H9 (cell line): ENCODE measurements around the gene PEX14. TPM values are rescaled to one million over a fixed set of nuclear protein-coding genes. Genes with fewer than 3 reads are reported as not detected.

Experiments
- DNase-seq: peaks from one replicate; pipeline ENCODE4 v3.0.0-alpha.2; 2017
- H2AFZ ChIP-seq: one replicate; pipeline ENCODE4 v1.6.1; 2013; ENCODE audit warnings: mild to moderate bottlenecking, low read length, control low read depth, moderate library complexity
- H2AK5ac ChIP-seq: 2 replicates; pipeline ENCODE4 v1.6.1; 2013; ENCODE audit warnings: low read length, control low read depth, mixed read lengths; ENCODE audit not compliant: insufficient read length
- H2BK120ac ChIP-seq: one replicate; pipeline ENCODE4 v1.6.1; 2013; ENCODE audit warnings: low read depth, mild to moderate bottlenecking, low read length, control low read depth, inconsistent platforms; ENCODE audit not compliant: poor library complexity, severe bottlenecking
- H2BK12ac ChIP-seq: 2 replicates; pipeline ENCODE4 v1.6.1; 2013; ENCODE audit warnings: low read length, control low read depth, mixed read lengths, low read depth; ENCODE audit not compliant: insufficient read length
- H2BK15ac ChIP-seq: 2 replicates; pipeline ENCODE4 v1.6.1; 2013; ENCODE audit warnings: low read depth, low read length, control low read depth
- H2BK20ac ChIP-seq: one replicate; pipeline ENCODE4 v1.6.1; 2013; ENCODE audit warnings: low read depth, mild to moderate bottlenecking, low read length, control low read depth, inconsistent platforms; ENCODE audit not compliant: poor library complexity, severe bottlenecking
- H2BK5ac ChIP-seq: 2 replicates; pipeline ENCODE4 v1.6.1; 2013; ENCODE audit warnings: low read length, control low read depth, mixed read lengths; ENCODE audit not compliant: insufficient read length
- H3K14ac ChIP-seq: 2 replicates; pipeline ENCODE4 v1.6.1; 2013; ENCODE audit warnings: low read length, control low read depth; ENCODE audit not compliant: insufficient read depth
- H3K18ac ChIP-seq: 2 replicates; pipeline ENCODE4 v1.6.1; 2013; ENCODE audit warnings: low read depth, mild to moderate bottlenecking, mixed read lengths, low read length, control low read depth; ENCODE audit not compliant: insufficient read length
- H3K23ac ChIP-seq: 2 replicates; pipeline ENCODE4 v1.6.1; 2013; ENCODE audit warnings: low read length, control low read depth, mixed read lengths, low read depth; ENCODE audit not compliant: insufficient read length
- H3K23me2 ChIP-seq: 2 replicates; pipeline ENCODE4 v1.6.1; 2013; ENCODE audit warnings: low read depth, mild to moderate bottlenecking, mixed read lengths, low read length, control low read depth; ENCODE audit not compliant: insufficient read length, poor library complexity, severe bottlenecking
- H3K27ac ChIP-seq: 2 replicates; pipeline ENCODE4 v1.5.1; 2013; ENCODE audit warnings: low read length, control low read depth, mixed read lengths, low read depth; ENCODE audit not compliant: insufficient read length
- H3K27me3 ChIP-seq: 2 replicates; pipeline ENCODE4 v1.6.1; 2013; ENCODE audit warnings: low read length, control low read depth, inconsistent platforms; ENCODE audit not compliant: insufficient read depth
- H3K4ac ChIP-seq: 2 replicates; pipeline ENCODE4 v1.6.1; 2013; ENCODE audit warnings: low read depth, mild to moderate bottlenecking, control low read depth, inconsistent platforms, low read length, moderate library complexity
- H3K4me1 ChIP-seq: 2 replicates; pipeline ENCODE4 v1.6.1; 2013; ENCODE audit warnings: low read length, control low read depth, inconsistent platforms; ENCODE audit not compliant: insufficient read depth
- H3K4me2 ChIP-seq: 2 replicates; pipeline ENCODE4 v1.6.1; 2013; ENCODE audit warnings: low read length, control low read depth, mixed read lengths; ENCODE audit not compliant: insufficient read length, insufficient read depth
- H3K56ac ChIP-seq: 2 replicates; pipeline ENCODE4 v1.6.1; 2013; ENCODE audit warnings: low read depth, mild to moderate bottlenecking, mixed read lengths, low read length, control low read depth; ENCODE audit not compliant: insufficient read length
- H3K79me1 ChIP-seq: 2 replicates; pipeline ENCODE4 v1.6.1; 2013; ENCODE audit warnings: low read depth, mild to moderate bottlenecking, moderate library complexity, low read length, control low read depth, inconsistent platforms; ENCODE audit not compliant: insufficient read depth, poor library complexity, severe bottlenecking
- H3K79me2 ChIP-seq: 2 replicates; pipeline ENCODE4 v1.6.1; 2013; ENCODE audit warnings: low read length, control low read depth, inconsistent platforms; ENCODE audit not compliant: insufficient read depth
- H3K9ac ChIP-seq: 2 replicates; pipeline ENCODE4 v1.6.1; 2013; ENCODE audit warnings: low read length, control low read depth, mixed read lengths; ENCODE audit not compliant: insufficient read length; ENCODE audit errors: extremely low read depth
- H3K9me3 ChIP-seq: one replicate; pipeline ENCODE4 v1.6.1; 2013; ENCODE audit warnings: low read depth, low read length, inconsistent platforms; ENCODE audit not compliant: control insufficient read depth
- H3T11ph ChIP-seq: one replicate; pipeline ENCODE4 v1.6.1; 2013; ENCODE audit warnings: mild to moderate bottlenecking, low read length, control low read depth, inconsistent platforms
- H4K20me1 ChIP-seq: one replicate; pipeline ENCODE4 v1.6.1; 2013; ENCODE audit not compliant: control insufficient read depth, insufficient read length, insufficient read depth
- H4K5ac ChIP-seq: 2 replicates; pipeline ENCODE4 v1.6.1; 2013; ENCODE audit warnings: low read depth, mild to moderate bottlenecking, mixed read lengths, low read length, control low read depth; ENCODE audit not compliant: insufficient read length
- H4K8ac ChIP-seq: replicated peaks from 2 replicates; pipeline ENCODE4 v1.6.1; 2013; ENCODE audit warnings: low read length, control low read depth, mixed read lengths, low read depth; ENCODE audit not compliant: insufficient read length
- H4K91ac ChIP-seq: 2 replicates; pipeline ENCODE4 v1.6.1; 2013; ENCODE audit warnings: low read depth, mild to moderate bottlenecking, moderate library complexity, mixed read lengths, low read length, control low read depth; ENCODE audit not compliant: insufficient read length
- H3K27ac Mint-ChIP-seq, 3 experiments: 2 replicates in 2 of 3; 3 replicates in 1 of 3; pipeline ENCODE4 v1.8.0; 2020 to 2021; ENCODE audit warnings: mixed read lengths in 3 of 3, mild to moderate bottlenecking in 1 of 3, moderate library complexity in 1 of 3
- H3K27me3 Mint-ChIP-seq: 2 replicates; pipeline ENCODE4 v1.8.0; 2021; ENCODE audit warnings: low read depth, mild to moderate bottlenecking, moderate library complexity, mixed read lengths
- H3K36me3 Mint-ChIP-seq, 3 experiments: 2 replicates in 2 of 3; 3 replicates in 1 of 3; pipeline ENCODE4 v1.8.0; 2020 to 2021; ENCODE audit warnings: low read depth in 3 of 3, mixed read lengths in 3 of 3; ENCODE audit not compliant: insufficient read depth in 1 of 3
- H3K4me1 Mint-ChIP-seq, 2 experiments: 2 replicates each; pipeline ENCODE4 v1.8.0; 2020; ENCODE audit warnings: mixed read lengths in 2 of 2
- H3K4me3 Mint-ChIP-seq, 2 experiments: 2 replicates in 1 of 2; 3 replicates in 1 of 2; pipeline ENCODE4 v1.8.0; 2020 to 2021; ENCODE audit warnings: mild to moderate bottlenecking in 2 of 2, mixed read lengths in 2 of 2, moderate library complexity in 1 of 2
- H3K9me3 Mint-ChIP-seq, 2 experiments: 2 replicates in 1 of 2; 3 replicates in 1 of 2; pipeline ENCODE4 v1.8.0; 2020; ENCODE audit warnings: mild to moderate bottlenecking in 2 of 2, mixed read lengths in 2 of 2, moderate library complexity in 1 of 2
- WGBS: extraction: QIAGEN DNeasy Blood & Tissue Kit; methylation state at CpG from one replicate; pipeline ENCODE4 v1.1.7; 2013; ENCODE audit warnings: missing lambda C conversion rate, low lambda C conversion rate, mixed read lengths; ENCODE audit not compliant: insufficient read length; ENCODE audit errors: extremely low coverage; 5-methylcytosine and 5-hydroxymethylcytosine counted together
- total RNA-seq: library from RNA; stranded (reverse); gene quantifications from 2 replicates; pipeline ENCODE4 v1.2.1, GENCODE V29; 2021
- TF ChIP-seq, protein P1 (sequence below): fragments of 200-600 bp; sonication (generic); conservative IDR thresholded peaks from 3 replicates; pipeline ENCODE4 v1.8.0; 2021; ENCODE audit warnings: antibody characterized with exemption, mild to moderate bottlenecking

PEX14 gene
- total RNA-seq, 1 experiment from 2014 or later: 23.9 TPM

DNA sequence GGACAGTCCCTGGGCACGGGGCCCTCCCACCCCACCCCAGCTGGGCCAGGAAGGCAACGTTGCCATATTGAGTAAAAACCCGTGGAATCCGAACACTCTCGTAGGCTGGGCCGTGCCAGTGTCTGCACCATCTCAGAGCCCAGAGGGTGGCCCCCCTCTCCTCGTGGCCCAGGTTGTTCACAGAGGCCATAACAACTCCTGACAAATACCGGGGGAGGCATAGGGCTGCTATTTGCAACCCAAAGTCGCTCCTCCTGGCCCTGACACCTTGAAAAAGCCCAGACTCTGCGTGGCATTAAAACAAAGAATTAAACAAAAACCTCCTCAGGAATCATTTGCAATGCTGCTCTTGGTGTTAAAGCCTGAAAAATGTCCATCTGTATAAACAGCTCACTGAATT is 180.3 kb downstream of the PEX14 start:
- Histone ChIP-seq H3K23me2 (no peaks in the 10 kb centered on the region), H2BK12ac (no peak overlapping the region), H2BK15ac (no peak overlapping the region), H2BK5ac (no peak overlapping the region), H3K27me3 (no peaks in the 10 kb centered on the region), H3K9me3 (no peaks in the 10 kb centered on the region), H3T11ph (no peak overlapping the region), H3K14ac (no peak overlapping the region), H2AK5ac (no peak overlapping the region), H3K4me2 (no peak overlapping the region), H3K9ac (no peak overlapping the region), H3K23ac (no peak overlapping the region), H2BK120ac (no peak overlapping the region), H3K56ac (no peak overlapping the region), H4K91ac (no peak overlapping the region), H3K4ac (no peak overlapping the region), H4K20me1 (no peaks in the 10 kb centered on the region), H3K18ac (no peak overlapping the region), H2AFZ (no peak overlapping the region), H4K5ac (no peak overlapping the region), H4K8ac (no peak overlapping the region), H3K27ac (no peak overlapping the region), H3K79me1 (no peaks in the 10 kb centered on the region), H3K79me2 (no peaks in the 10 kb centered on the region), H3K4me1 (no peaks in the 10 kb centered on the region), H2BK20ac (no peak overlapping the region)
- Mint-ChIP-seq H3K27ac (no peak overlapping the region), H3K27me3 (no peaks in the 10 kb centered on the region), H3K4me3 (no peak overlapping the region), H3K36me3 (peaks cover 0 to 4% (median 0%) of the 10 kb centered on the region in 3 experiments; a peak in 1 of 7 replicates), H3K4me1 (peaks cover 0 to 19% of the 10 kb centered on the region in 2 experiments; a peak in 2 of 4 replicates), H3K9me3 (no peaks in the 10 kb centered on the region)
- TF ChIP-seq, protein P1, sequence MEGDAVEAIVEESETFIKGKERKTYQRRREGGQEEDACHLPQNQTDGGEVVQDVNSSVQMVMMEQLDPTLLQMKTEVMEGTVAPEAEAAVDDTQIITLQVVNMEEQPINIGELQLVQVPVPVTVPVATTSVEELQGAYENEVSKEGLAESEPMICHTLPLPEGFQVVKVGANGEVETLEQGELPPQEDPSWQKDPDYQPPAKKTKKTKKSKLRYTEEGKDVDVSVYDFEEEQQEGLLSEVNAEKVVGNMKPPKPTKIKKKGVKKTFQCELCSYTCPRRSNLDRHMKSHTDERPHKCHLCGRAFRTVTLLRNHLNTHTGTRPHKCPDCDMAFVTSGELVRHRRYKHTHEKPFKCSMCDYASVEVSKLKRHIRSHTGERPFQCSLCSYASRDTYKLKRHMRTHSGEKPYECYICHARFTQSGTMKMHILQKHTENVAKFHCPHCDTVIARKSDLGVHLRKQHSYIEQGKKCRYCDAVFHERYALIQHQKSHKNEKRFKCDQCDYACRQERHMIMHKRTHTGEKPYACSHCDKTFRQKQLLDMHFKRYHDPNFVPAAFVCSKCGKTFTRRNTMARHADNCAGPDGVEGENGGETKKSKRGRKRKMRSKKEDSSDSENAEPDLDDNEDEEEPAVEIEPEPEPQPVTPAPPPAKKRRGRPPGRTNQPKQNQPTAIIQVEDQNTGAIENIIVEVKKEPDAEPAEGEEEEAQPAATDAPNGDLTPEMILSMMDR: no peak
- no CpG with 5 or more reads among the region's 10 CpGs for WGBS
- DNase-seq: no peak
